Measurements from ENCODE around the gene HES2. TPM values are rescaled to one million over a fixed set of nuclear protein-coding genes. Genes with fewer than 3 reads are reported as not detected.
"Not testable (repeated sequence)": the region's sequence is repeated elsewhere in the genome, so short reads cannot be mapped to it uniquely, and the experiment has no call there.

The HES2 gene
- total RNA-seq, 1 donor from 2014 or later = 0.10 TPM

DNA sequence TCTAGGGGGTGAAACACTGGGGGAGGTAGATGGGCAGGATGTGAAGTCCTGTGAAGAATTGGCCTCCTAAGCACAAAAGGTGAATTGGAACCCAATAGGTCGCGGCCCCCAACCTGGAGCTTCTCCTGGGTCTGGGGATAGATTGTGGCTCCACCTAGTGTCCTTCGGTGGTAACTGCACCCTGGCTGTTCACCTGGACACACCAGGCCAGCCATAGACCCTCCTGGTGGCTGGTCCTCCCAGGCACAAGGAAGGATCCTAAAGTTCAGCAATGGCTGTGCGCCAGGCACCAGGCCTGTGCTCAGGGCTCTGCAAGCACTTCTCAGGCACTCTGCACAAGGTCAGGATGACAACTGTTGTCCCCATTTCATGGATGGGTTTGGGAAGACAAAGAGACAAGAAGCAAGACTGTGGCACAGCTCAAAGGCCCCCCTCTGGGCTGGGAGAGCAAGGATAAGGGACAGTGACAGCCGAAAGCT, 18.4 kb upstream of the HES2 start:
- Mint-ChIP-seq H3K9me3 (ENCODE audit: unreplicated experiment) (no peaks in the 10 kb centered on the region), H3K27ac (ENCODE audit: unreplicated experiment) (no peak overlapping the region), H3K4me1 (ENCODE audit: unreplicated experiment) (no peaks in the 10 kb centered on the region), H3K4me3 (ENCODE audit: unreplicated experiment) (no peak overlapping the region), H3K36me3 (ENCODE audit: low read depth, unreplicated experiment) (no peaks in the 10 kb centered on the region), H3K27me3 (ENCODE audit: unreplicated experiment) (peaks cover 11% of the 10 kb centered on the region)
- DNase-seq (ENCODE audit: low spot score) = peak; percentile 78
- TF ChIP-seq, protein P1, sequence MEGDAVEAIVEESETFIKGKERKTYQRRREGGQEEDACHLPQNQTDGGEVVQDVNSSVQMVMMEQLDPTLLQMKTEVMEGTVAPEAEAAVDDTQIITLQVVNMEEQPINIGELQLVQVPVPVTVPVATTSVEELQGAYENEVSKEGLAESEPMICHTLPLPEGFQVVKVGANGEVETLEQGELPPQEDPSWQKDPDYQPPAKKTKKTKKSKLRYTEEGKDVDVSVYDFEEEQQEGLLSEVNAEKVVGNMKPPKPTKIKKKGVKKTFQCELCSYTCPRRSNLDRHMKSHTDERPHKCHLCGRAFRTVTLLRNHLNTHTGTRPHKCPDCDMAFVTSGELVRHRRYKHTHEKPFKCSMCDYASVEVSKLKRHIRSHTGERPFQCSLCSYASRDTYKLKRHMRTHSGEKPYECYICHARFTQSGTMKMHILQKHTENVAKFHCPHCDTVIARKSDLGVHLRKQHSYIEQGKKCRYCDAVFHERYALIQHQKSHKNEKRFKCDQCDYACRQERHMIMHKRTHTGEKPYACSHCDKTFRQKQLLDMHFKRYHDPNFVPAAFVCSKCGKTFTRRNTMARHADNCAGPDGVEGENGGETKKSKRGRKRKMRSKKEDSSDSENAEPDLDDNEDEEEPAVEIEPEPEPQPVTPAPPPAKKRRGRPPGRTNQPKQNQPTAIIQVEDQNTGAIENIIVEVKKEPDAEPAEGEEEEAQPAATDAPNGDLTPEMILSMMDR (IDR thresholded peaks at IDR 0.05; ENCODE audit: unreplicated experiment) = peak; percentile 91

DNA sequence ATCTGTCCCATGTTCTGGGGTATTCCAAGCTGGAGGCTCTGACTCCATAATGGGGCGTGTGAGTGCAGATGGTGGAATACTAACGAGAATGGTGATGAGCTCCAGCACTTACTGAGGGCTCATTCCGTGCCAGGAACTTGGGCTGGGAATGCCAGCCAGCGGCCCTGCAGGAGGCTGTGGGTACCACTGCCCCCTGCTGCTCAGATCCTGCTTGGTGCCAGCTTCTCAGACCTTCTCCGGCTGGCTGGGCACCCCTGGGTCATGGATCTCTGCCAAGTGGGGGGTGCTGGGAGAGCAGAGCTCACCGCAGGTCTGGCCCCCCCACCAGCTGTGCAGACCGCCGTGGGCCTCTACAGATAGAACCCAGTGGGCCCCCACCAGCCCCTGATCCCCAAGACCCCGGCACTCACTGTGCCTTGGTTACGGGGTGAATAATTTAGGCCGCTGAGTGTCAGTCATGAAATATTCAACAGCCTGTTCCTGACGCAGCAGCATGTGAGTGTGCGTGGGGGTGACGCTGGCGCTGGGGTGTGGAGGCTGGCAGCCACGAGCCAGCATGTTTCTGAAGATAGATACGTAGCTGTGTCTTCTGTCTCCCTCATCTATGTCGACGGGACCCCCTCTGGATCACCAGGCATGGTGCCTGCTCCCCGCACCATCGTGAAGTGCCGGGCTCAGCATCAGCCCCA, 17.4 kb upstream of the HES2 start:
- H3K27me3 Mint-ChIP-seq (ENCODE audit: unreplicated experiment) = peaks cover 11% of the 10 kb centered on the region
- H3K36me3 Mint-ChIP-seq (ENCODE audit: low read depth, unreplicated experiment); H3K4me1 Mint-ChIP-seq (ENCODE audit: unreplicated experiment); H3K4me3 Mint-ChIP-seq (ENCODE audit: unreplicated experiment); H3K27ac Mint-ChIP-seq (ENCODE audit: unreplicated experiment); H3K9me3 Mint-ChIP-seq (ENCODE audit: unreplicated experiment); DNase-seq (ENCODE audit: low spot score): not testable (repeated sequence)

DNA sequence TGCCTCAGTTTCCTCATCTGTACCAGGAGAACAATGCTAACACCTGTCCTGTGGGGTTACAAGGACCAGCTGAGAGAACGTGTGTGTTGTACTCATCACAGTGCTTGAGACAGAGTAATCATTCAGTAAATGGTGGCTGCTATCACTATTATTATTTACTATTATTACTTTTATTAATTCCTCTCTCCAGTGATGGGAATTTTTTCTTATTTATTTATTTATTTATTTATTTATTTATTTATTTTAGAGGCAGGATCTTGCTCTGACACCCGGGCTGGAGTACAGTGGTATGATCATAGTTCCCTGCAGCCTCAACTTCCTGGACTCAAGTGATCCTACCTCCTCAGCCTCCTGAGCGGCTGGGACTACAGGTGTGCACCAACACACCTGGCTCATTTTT, 16.6 kb upstream of the HES2 start:
- H3K27ac Mint-ChIP-seq (ENCODE audit: unreplicated experiment); H3K36me3 Mint-ChIP-seq (ENCODE audit: low read depth, unreplicated experiment); H3K27me3 Mint-ChIP-seq (ENCODE audit: unreplicated experiment); H3K9me3 Mint-ChIP-seq (ENCODE audit: unreplicated experiment); H3K4me3 Mint-ChIP-seq (ENCODE audit: unreplicated experiment); DNase-seq (ENCODE audit: low spot score); H3K4me1 Mint-ChIP-seq (ENCODE audit: unreplicated experiment): not testable (repeated sequence)

DNA sequence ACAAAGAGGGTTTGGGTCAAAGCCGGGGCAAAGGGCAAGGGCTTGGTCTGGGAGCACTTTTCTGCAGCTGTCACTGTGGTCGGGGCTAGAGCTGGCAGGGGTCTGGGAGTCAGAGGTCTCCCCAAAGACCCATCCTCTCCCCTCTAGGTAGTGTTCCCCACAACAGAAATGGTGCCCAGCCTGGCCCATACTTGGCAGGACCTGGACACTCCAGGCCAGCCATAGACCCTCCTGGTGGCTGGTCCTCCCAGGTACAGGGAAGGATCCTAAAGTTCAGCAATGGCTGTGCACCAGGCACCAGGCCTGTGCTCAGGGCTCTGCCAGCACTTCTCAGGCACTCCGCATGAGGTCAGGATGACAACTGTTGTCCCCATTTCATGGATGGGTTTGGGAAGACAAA, 15.8 kb upstream of the HES2 start:
- peaks cover 7% of the 10 kb centered on the region for H3K27me3 Mint-ChIP-seq (ENCODE audit: unreplicated experiment)
- H3K4me3 Mint-ChIP-seq (ENCODE audit: unreplicated experiment) = no peak overlapping the region
- no peaks in the 10 kb centered on the region for H3K4me1 Mint-ChIP-seq (ENCODE audit: unreplicated experiment)
- DNase-seq (ENCODE audit: low spot score) = no peak
- no peaks in the 10 kb centered on the region for H3K36me3 Mint-ChIP-seq (ENCODE audit: low read depth, unreplicated experiment)
- TF ChIP-seq, protein P1 (IDR thresholded peaks at IDR 0.05; ENCODE audit: unreplicated experiment) = no peak
- no peaks in the 10 kb centered on the region for H3K9me3 Mint-ChIP-seq (ENCODE audit: unreplicated experiment)
- H3K27ac Mint-ChIP-seq (ENCODE audit: unreplicated experiment) = no peak overlapping the region

DNA sequence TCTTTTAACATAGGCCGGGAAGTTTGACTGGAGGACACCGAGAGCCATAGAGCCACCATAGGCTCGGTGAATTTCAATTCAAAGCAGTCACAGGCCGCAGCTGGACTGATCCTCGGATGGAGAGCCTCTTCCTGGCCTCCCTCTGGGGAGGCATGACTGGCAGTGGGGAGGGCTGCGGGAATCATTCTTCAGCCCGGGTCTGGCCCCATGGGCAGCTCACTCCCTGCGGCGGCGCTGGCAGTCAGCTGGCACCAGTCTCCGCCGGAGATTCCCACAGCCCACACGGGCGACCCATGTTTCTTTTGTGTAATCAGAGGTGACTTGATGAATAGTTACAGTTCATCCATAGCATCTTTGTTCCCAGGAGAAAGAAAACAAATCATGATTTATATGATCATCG, 15.4 kb upstream of the HES2 start:
- H3K27ac Mint-ChIP-seq (ENCODE audit: unreplicated experiment) = no peak overlapping the region
- no peaks in the 10 kb centered on the region for H3K36me3 Mint-ChIP-seq (ENCODE audit: low read depth, unreplicated experiment)
- TF ChIP-seq, protein P1 (IDR thresholded peaks at IDR 0.05; ENCODE audit: unreplicated experiment) = no peak
- no peaks in the 10 kb centered on the region for H3K9me3 Mint-ChIP-seq (ENCODE audit: unreplicated experiment)
- no peak overlapping the region for H3K4me3 Mint-ChIP-seq (ENCODE audit: unreplicated experiment)
- no peaks in the 10 kb centered on the region for H3K4me1 Mint-ChIP-seq (ENCODE audit: unreplicated experiment)
- DNase-seq (ENCODE audit: low spot score) = no peak
- H3K27me3 Mint-ChIP-seq (ENCODE audit: unreplicated experiment) = peaks cover 7% of the 10 kb centered on the region

DNA sequence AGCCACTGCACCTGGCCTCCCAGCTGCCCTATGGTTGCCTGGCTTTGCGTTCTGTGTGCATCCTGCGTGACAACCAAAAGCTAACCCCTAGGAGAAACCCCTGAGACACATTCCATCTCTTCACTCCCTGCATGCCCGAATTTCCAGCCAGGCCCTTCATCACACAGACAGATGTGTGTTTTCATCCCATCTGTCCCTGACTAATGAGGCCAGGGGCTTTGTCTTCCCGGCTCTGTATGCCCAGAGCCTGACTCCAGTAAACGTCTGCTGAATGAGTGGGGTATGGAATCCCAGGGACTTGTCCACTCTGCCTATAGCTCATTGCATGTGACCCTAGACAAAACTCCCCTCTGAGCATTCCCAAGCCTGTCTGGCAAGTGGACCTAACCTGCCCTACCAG, 14.5 kb upstream of the HES2 start:
- Mint-ChIP-seq H3K27me3 (ENCODE audit: unreplicated experiment) (peaks cover 5% of the 10 kb centered on the region), H3K9me3 (ENCODE audit: unreplicated experiment) (no peaks in the 10 kb centered on the region), H3K27ac (ENCODE audit: unreplicated experiment) (no peak overlapping the region), H3K4me1 (ENCODE audit: unreplicated experiment) (no peaks in the 10 kb centered on the region), H3K4me3 (ENCODE audit: unreplicated experiment) (no peak overlapping the region), H3K36me3 (ENCODE audit: low read depth, unreplicated experiment) (no peaks in the 10 kb centered on the region)
- TF ChIP-seq, protein P1 (IDR thresholded peaks at IDR 0.05; ENCODE audit: unreplicated experiment) = no peak
- DNase-seq (ENCODE audit: low spot score) = no peak

DNA sequence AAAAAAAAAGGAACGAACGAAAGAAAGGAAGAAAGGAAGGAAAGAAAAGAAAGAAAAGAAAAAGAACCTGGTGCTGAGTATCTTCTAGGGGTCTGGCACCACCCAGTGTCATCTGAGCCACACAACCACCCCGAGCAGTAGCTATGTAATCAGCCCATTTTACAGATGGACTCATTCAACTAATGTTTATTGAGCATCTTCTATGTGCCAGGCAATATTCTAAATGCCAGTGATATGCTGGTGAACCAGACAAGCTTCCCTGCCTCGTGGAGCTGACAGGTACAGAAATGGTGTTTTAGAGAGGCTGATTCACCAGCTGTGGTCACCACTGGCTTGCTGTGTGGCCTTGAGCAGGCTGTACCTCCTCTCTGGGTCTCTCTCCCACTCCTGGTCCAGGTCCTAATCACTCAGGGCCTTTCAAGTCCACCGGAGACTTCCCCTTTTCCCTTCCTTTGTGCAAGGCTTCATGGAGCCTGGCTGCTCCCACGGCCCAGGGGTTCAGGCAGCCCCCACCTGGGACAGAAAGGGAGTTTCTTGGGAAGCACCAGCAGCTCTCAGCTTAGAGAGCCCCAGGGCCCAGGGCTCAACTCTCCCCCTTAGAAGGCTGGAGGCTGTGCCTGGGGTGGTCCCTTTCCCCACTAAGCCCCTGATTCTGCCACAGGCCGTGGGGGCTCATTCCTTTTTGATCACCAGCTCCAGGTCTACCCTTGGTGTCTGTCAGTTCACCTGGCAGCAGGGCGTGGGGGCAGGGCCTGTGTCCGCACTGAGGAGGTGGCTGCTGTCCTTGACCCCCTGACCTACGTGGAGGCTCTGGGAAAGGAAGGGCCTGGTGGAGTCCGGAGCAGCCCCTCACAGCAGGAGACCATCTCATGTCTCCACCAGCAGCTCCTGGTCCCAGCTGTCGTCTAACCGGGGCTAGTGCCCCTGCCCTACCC, 12.2 kb upstream of the HES2 start:
- not testable (repeated sequence) for DNase-seq (ENCODE audit: low spot score); H3K27ac Mint-ChIP-seq (ENCODE audit: unreplicated experiment); H3K4me3 Mint-ChIP-seq (ENCODE audit: unreplicated experiment); H3K9me3 Mint-ChIP-seq (ENCODE audit: unreplicated experiment); H3K4me1 Mint-ChIP-seq (ENCODE audit: unreplicated experiment); H3K36me3 Mint-ChIP-seq (ENCODE audit: low read depth, unreplicated experiment)
- H3K27me3 Mint-ChIP-seq (ENCODE audit: unreplicated experiment) = peaks cover 12% of the 10 kb centered on the region

All from endothelial cell (in vitro differentiated cells).